K562 (cell line): ENCODE data around the gene CA7. TPM values are rescaled to one million over a fixed set of nuclear protein-coding genes. Genes with fewer than 3 reads are reported as not detected.

Experiments used
- ATAC-seq: fragments of 200-7000 bp; cut with Tn5 transposase; 3 replicates; pipeline ENCODE4 v1.9.1; 2020; ENCODE audit warnings: moderate library complexity
- BruUV-seq: library from RNA; stranded (reverse); fragments of 400-500 nt; replicated peaks from 2 replicates; lab custom pipeline; 2021; lab: Mats Ljungman, UMichigan
- CTCF ChIA-PET: fragments of 300-600 bp; formaldehyde crosslinking; extraction: SDS; loops from one replicate; lab custom pipeline; 2021; ENCODE audit warnings: low intra/inter-chr PET ratio; lab: Yijun Ruan, JAX
- POLR2A ChIA-PET: fragments of 300-600, 350-650 bp; sonication (Branson Sonifier 250); formaldehyde crosslinking; extraction: SDS; loops from one replicate; lab custom pipeline; 2021; ENCODE audit warnings: antibody characterized with exemption, inconsistent platforms; lab: Yijun Ruan, JAX
- DNase-seq, 4 experiments: peaks; one replicate each; pipeline versions ENCODE4 v3.0.0 to v3.0.0-alpha.2; 2011 to 2018; ENCODE audit warnings: low spot score in 3 of 4, mixed read lengths in 3 of 4; ENCODE audit errors: extremely low read depth in 1 of 4
- FAIRE-seq: peaks from 2 replicates; lab custom pipeline; 2011; peaks lifted over from hg19 to GRCh38; lab: Jason Lieb, UNC
- H2AFZ ChIP-seq: 2 replicates; pipeline ENCODE4 v1.6.0; 2011; ENCODE audit warnings: low read depth, low read length, control low read depth, inconsistent platforms
- H3K27ac ChIP-seq: fragments of 200-600 bp; 3 replicates; pipeline ENCODE4 v1.8.0; 2011; ENCODE audit warnings: low read depth, mild to moderate bottlenecking, control low read depth, inconsistent platforms, low read length, moderate library complexity, mixed read lengths; ENCODE audit errors: extremely low read depth
- H3K27me3 ChIP-seq, 2 experiments: fragments of 300-600 bp in 1 of 2; 2 replicates in 1 of 2; 3 replicates in 1 of 2; pipeline versions ENCODE4 v1.6.0 to v1.8.0; 2011; ENCODE audit warnings: inconsistent platforms in 2 of 2, low read length in 2 of 2, mild to moderate bottlenecking in 1 of 2, mixed read lengths in 1 of 2, moderate library complexity in 1 of 2; ENCODE audit not compliant: control insufficient read depth in 2 of 2, insufficient read depth in 2 of 2
- H3K36me3 ChIP-seq: fragments of 300-600 bp; 3 replicates; pipeline ENCODE4 v1.8.0; 2011; ENCODE audit warnings: mild to moderate bottlenecking, low read length, inconsistent platforms; ENCODE audit not compliant: control insufficient read depth, insufficient read depth
- H3K4me1 ChIP-seq, 2 experiments: fragments of 200-600 bp in 1 of 2; replicated peaks in 1 of 2; 2 replicates in 1 of 2; 3 replicates in 1 of 2; pipeline versions ENCODE4 v1.5.1 to v1.8.0; 2011; ENCODE audit warnings: inconsistent platforms in 2 of 2, low read length in 2 of 2, mild to moderate bottlenecking in 1 of 2, mixed read lengths in 1 of 2, moderate library complexity in 1 of 2; ENCODE audit not compliant: control insufficient read depth in 2 of 2, insufficient read depth in 2 of 2
- H3K4me2 ChIP-seq: 2 replicates; pipeline ENCODE4 v1.6.1; 2011; ENCODE audit warnings: low read length, control low read depth, inconsistent platforms, mixed read lengths; ENCODE audit not compliant: insufficient read depth
- H3K4me3 ChIP-seq: fragments of 200-600 bp; sonication (generic), shearing (Covaris generic); 2 replicates; pipeline ENCODE4 v1.5.1; 2016; ENCODE audit warnings: control low read depth, inconsistent platforms
- H3K79me2 ChIP-seq: fragments of 200-600 bp; 3 replicates; pipeline ENCODE4 v1.8.0; 2011; ENCODE audit warnings: low read length, inconsistent platforms; ENCODE audit not compliant: control insufficient read depth, insufficient read depth
- H3K9ac ChIP-seq, 2 experiments: 2 replicates each; pipeline versions ENCODE4 v1.6.0 to v1.6.1; 2011; ENCODE audit warnings: low read depth in 2 of 2, low read length in 2 of 2, control low read depth in 1 of 2, inconsistent platforms in 1 of 2, mild to moderate bottlenecking in 1 of 2, mixed read lengths in 1 of 2; ENCODE audit not compliant: insufficient read depth in 1 of 2
- H3K9me1 ChIP-seq: one replicate; pipeline ENCODE4 v1.6.0; 2011; ENCODE audit warnings: inconsistent platforms, mild to moderate bottlenecking, low read length, moderate library complexity; ENCODE audit not compliant: control insufficient read depth, insufficient read depth
- H3K9me3 ChIP-seq: replicated peaks from 2 replicates; pipeline ENCODE4 v1.5.1; 2011; ENCODE audit warnings: low read depth, low read length, inconsistent platforms; ENCODE audit not compliant: control insufficient read depth, insufficient read depth
- H4K20me1 ChIP-seq: replicated peaks from 2 replicates; pipeline ENCODE4 v1.6.1; 2011; ENCODE audit warnings: low read length, inconsistent platforms, mixed read lengths; ENCODE audit not compliant: control insufficient read depth, insufficient read depth
- CBX3 ChIP-seq, 2 experiments: IDR thresholded peaks; 1 replicate in 1 of 2; 2 replicates in 1 of 2; pipeline ENCODE4 v1.6.1; 2012; ENCODE audit warnings: inconsistent platforms in 2 of 2, low read length in 2 of 2, borderline replicate concordance in 1 of 2, control low read depth in 1 of 2
- HMBOX1 ChIP-seq: sonication (generic); IDR thresholded peaks from 2 replicates; pipeline ENCODE4 v1.6.1; 2016
- NUFIP1 ChIP-seq: fragments of 450-650 bp; IDR thresholded peaks from 2 replicates; pipeline ENCODE4 v1.6.1; 2018; ENCODE audit not compliant: partially characterized antibody
- PHF8 ChIP-seq: fragments of 200-600 bp; sonication (generic); IDR thresholded peaks from 2 replicates; pipeline ENCODE4 v1.6.1; 2012; ENCODE audit warnings: mixed run types, mild to moderate bottlenecking, inconsistent platforms, low read length, moderate library complexity, borderline replicate concordance
- POLR2G ChIP-seq: fragments of 200-400 bp; formaldehyde crosslinking; IDR thresholded peaks from 2 replicates; pipeline ENCODE4 v1.6.1; 2017; ENCODE audit warnings: low read depth, mild to moderate bottlenecking, antibody characterized with exemption, low read length, moderate library complexity
- SIN3A ChIP-seq, 2 experiments: fragments of 150-350 bp in 1 of 2; IDR thresholded peaks; 2 replicates each; pipeline ENCODE4 v1.6.1; 2011 to 2016; ENCODE audit warnings: borderline replicate concordance in 2 of 2, low read depth in 2 of 2, low read length in 2 of 2, mild to moderate bottlenecking in 2 of 2, moderate library complexity in 2 of 2; ENCODE audit not compliant: control insufficient read depth in 1 of 2
- SRSF1 ChIP-seq: fragments of 200-400 bp; formaldehyde crosslinking; IDR thresholded peaks from 2 replicates; pipeline ENCODE4 v1.6.1; 2017; ENCODE audit warnings: mild to moderate bottlenecking, low read depth, low read length, moderate library complexity
- ZFX ChIP-seq: sonication (generic); formaldehyde crosslinking; IDR thresholded peaks from 2 replicates; pipeline ENCODE4 v1.8.0; 2022; ENCODE audit warnings: mild to moderate bottlenecking, missing genetic modification reagents, moderate library complexity
- WGBS: fragments of 100-300 bp; shearing (Covaris generic); methylation state at CpG from one replicate; pipeline ENCODE4 v1.1.6; 2016; ENCODE audit warnings: low coverage, mixed read lengths; ENCODE audit not compliant: insufficient coverage; ENCODE audit errors: missing lambda C conversion rate; 5-methylcytosine and 5-hydroxymethylcytosine counted together
- in situ Hi-C: fragments of 300-500 bp; cut with MboI; formaldehyde crosslinking; loops from 4 replicates; pipeline ENCODE4 v1.15.0; 2018; ENCODE audit warnings: inconsistent platforms, mixed read lengths
- intact Hi-C: fragments of 100-400 bp; cut with micrococcal nuclease; formaldehyde crosslinking; loops from 2 replicates; pipeline ENCODE4 v1.14.2; 2022
- polyA plus RNA-seq, 8 experiments: library from polyadenylated mRNA; depleted of rRNA in 4 of 8; stranded (reverse) in 5 of 8; unstranded in 3 of 8; fragments of >200 nt; fragmentation: Nextera tagmentation in 2 of 8; fragmentation: Illumina TruSeq in 1 of 8; extraction: Ambion mirVana in 2 of 8; extraction: Trizol in 1 of 8; gene quantifications; 2 replicates each; pipeline versions ENCODE4 v1.2.1 to v1.2.3, GENCODE V29; 2011 to 2014; ENCODE audit warnings: inconsistent platforms in 1 of 8, missing spikeins in 1 of 8
- total RNA-seq, 7 experiments: library from RNA; depleted of rRNA in 6 of 7; stranded (reverse); fragments of >200 nt in 6 of 7; fragmentation: Illumina TruSeq in 2 of 7; extraction: Trizol in 2 of 7; gene quantifications; 2 replicates each; pipeline versions ENCODE4 v1.2.1 to v1.2.3, GENCODE V29; 2011 to 2021; ENCODE audit warnings: low replicate concordance in 1 of 7
- TF ChIP-seq, protein P1 (sequence below): fragments of 450-650 bp; IDR thresholded peaks from 2 replicates; pipeline ENCODE4 v1.7.0; 2016; ENCODE audit warnings: borderline replicate concordance
- TF ChIP-seq, protein P2 (sequence below): IDR thresholded peaks from 2 replicates; pipeline ENCODE4 v1.6.1; 2011; ENCODE audit not compliant: insufficient read length; ENCODE audit errors: extremely low read depth

Gene CA7
- total and polyA plus RNA-seq, 9 of the 15 experiments (the other 6 are each of a cell fraction or from before 2014, with no cell fraction given) = 0.03 to 0.07 (median 0.05) TPM; not detected in 5

DNA sequence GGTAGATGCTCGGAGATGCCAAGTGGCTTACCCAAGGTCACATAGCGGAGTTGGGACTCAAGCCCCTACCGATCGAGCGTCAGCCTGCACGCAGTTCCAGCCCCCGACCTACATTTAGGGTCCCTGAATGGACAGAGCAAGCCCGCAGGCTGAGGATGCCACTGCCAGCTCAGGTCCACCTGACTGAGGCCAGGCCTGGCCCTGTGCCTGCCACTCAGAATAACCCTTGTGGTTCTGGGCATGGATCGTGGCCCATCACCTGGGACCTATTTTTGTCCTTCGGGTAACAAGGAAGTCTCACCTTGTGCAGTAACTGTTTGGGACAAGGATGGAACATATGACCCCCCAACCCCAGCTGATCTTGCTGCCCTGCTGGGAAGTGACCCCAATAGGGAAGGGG is 57.4 kb downstream of the CA7 start:
- Histone ChIP-seq H2AFZ (no peak overlapping the region), H4K20me1 (no peaks in the 10 kb centered on the region)
- in situ Hi-C loops = no loop called here

DNA sequence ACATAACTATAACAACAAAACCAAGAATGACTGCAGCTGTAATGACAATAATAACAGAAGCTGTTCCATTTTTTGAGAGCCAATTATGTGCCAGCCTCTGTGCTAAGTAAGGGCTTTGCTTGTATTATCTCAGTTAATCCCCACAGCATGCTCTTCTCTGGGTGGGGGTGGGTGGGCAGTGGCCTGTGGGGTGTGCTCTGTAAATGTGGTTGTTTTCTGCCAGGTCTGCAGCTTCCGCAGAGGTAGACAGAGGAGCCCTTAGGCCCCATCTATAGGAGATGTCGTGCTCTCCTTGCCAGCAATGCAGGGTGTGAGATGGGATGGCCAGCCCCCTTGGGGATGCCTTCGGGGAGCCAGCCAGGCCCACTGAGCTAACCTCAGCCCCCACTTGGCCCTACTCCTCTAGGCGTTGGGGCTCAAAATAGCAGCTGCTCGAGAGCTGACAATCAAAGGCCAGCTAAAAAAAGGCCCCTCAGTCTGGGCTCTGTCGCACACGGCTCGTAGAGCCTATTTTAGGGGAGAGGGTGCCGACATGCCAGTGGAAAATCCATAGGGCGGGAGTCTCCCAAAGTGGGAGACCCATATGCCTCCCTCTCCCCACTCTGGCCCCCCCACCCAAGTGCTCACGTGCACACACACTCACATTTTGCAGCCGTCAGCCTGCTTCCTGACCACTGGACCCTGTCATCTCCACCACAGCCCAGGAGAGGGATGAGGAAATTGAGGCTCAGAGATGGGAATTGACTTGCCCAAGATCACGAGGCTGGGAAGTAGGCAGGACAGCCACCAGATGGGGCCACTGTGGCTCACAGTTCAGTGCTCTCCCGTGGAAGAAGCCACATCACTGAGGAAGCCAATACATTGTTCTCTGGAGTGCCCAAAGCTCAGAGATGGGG is 58.7 kb downstream of the CA7 start:
- H3K9me3 ChIP-seq = no peaks in the 10 kb centered on the region
- CTCF ChIA-PET = interaction anchor here (0.9 kb wide), 1 partner anchor 21 kb away, joined by 5 read pairs; no protein-coding TSS in a partner anchor
- DNase-seq (no peak), ATAC-seq (no peak), FAIRE-seq (no peak)
- H4K20me1 ChIP-seq = no peaks in the 10 kb centered on the region
- no peaks in the 10 kb centered on the region for H3K9me1 ChIP-seq
- H3K79me2 ChIP-seq = no peaks in the 10 kb centered on the region
- no peaks in the 10 kb centered on the region for H3K36me3 ChIP-seq
- POLR2A ChIA-PET = interaction anchor here (0.6 to 1.8 kb wide), 9 partner anchors 9 to 940 kb away, joined by 3 to 6 read pairs (median 3); partner anchors contain the start of gene CDH16
- no TSS peak for BruUV-seq
- H3K4me1 ChIP-seq = peaks cover 42 to 67% of the 10 kb centered on the region in 2 experiments
- H2AFZ ChIP-seq = no peak overlapping the region
- in situ Hi-C loops = no loop called here
- 61% methylated on average over 12 of the region's 14 CpGs for WGBS
- no peak overlapping the region for H3K4me3 ChIP-seq
- no peak overlapping the region for H3K27ac ChIP-seq
- H3K9ac ChIP-seq = peak overlapping the region in 1 of 2 experiments; percentile 50; a peak in 2 of 4 replicates
- intact Hi-C loops = no loop called here
- no peaks in the 10 kb centered on the region for H3K27me3 ChIP-seq
- H3K4me2 ChIP-seq = no peak overlapping the region
- TF ChIP-seq NUFIP1 (no peak), HMBOX1 (no peak), POLR2G (no peak), SRSF1 (no peak), PHF8 (no peak), SIN3A (IDR thresholded peaks at IDR 0.05; ENCODE audit: borderline replicate concordance in 2 of 2, control insufficient read depth in 1 of 2, low read depth in 2 of 2, low read length in 2 of 2) (no peak)
- TF ChIP-seq, protein P1, sequence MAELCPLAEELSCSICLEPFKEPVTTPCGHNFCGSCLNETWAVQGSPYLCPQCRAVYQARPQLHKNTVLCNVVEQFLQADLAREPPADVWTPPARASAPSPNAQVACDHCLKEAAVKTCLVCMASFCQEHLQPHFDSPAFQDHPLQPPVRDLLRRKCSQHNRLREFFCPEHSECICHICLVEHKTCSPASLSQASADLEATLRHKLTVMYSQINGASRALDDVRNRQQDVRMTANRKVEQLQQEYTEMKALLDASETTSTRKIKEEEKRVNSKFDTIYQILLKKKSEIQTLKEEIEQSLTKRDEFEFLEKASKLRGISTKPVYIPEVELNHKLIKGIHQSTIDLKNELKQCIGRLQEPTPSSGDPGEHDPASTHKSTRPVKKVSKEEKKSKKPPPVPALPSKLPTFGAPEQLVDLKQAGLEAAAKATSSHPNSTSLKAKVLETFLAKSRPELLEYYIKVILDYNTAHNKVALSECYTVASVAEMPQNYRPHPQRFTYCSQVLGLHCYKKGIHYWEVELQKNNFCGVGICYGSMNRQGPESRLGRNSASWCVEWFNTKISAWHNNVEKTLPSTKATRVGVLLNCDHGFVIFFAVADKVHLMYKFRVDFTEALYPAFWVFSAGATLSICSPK = no peak
- TF ChIP-seq, protein P2, sequence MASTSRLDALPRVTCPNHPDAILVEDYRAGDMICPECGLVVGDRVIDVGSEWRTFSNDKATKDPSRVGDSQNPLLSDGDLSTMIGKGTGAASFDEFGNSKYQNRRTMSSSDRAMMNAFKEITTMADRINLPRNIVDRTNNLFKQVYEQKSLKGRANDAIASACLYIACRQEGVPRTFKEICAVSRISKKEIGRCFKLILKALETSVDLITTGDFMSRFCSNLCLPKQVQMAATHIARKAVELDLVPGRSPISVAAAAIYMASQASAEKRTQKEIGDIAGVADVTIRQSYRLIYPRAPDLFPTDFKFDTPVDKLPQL = no peak

More for the DNA sequence above, 57.4 kb downstream of the CA7 start:
- Histone ChIP-seq H3K9ac (peak overlapping the region in 1 of 2 experiments; percentile 95; a peak in 2 of 4 replicates), H3K9me3 (no peaks in the 10 kb centered on the region), H3K27me3 (no peaks in the 10 kb centered on the region), H3K4me2 (no peak overlapping the region), H3K4me3 (no peak overlapping the region), H3K4me1 (peaks cover 42 to 67% of the 10 kb centered on the region in 2 experiments), H3K9me1 (no peaks in the 10 kb centered on the region), H3K36me3 (no peaks in the 10 kb centered on the region), H3K79me2 (no peaks in the 10 kb centered on the region), H3K27ac (no peak overlapping the region; the same call in 2 of the 3 replicates)
- ChIA-PET CTCF (no interaction called here), POLR2A (interaction anchor here (1.1 to 1.8 kb wide), 3 partner anchors 10 to 35 kb away, joined by 3 to 5 read pairs (median 3); partner anchors contain the start of gene CDH16)
- whole genome bisulfite sequencing = 89% methylated on average over 10 of the region's 10 CpGs
- no peak for ATAC-seq
- 0 out of 2 replicates have a peak, but pooled peaks have one; percentile 27 for TF ChIP-seq ZFX (CRISPR knock-in tag)
- no peak for TF ChIP-seq CBX3 (IDR thresholded peaks at IDR 0.05; ENCODE audit: borderline replicate concordance in 1 of 2, low read length in 2 of 2)
- no peak for FAIRE-seq
- BruUV-seq = no TSS peak
- intact Hi-C loops = no loop called here
- no peak for DNase-seq
